Fibroblast of villous mesenchyme (primary cell): ENCODE data around the gene B4GALT5. TPM values are rescaled to one million over a fixed set of nuclear protein-coding genes. Genes with fewer than 3 reads are reported as not detected.
"Not testable (repeated sequence)": the region's sequence is repeated elsewhere in the genome, so short reads cannot be mapped to it uniquely, and the experiment has no call there.

Experiments used
- DNase-seq: peaks from one replicate; pipeline ENCODE4 v3.0.0-alpha.2; 2010; ENCODE audit warnings: low read depth
- H3K4me3 ChIP-seq: 2 replicates; pipeline ENCODE4 v1.5.1; 2011; ENCODE audit warnings: low read depth, mild to moderate bottlenecking, low read length
- total RNA-seq: library from RNA; depleted of rRNA; stranded (reverse); fragments of >200 nt; gene quantifications from 2 replicates; pipeline ENCODE4 v1.2.3, GENCODE V29; 2012
- TF ChIP-seq, protein P1 (sequence below): IDR thresholded peaks from 2 replicates; pipeline ENCODE4 v1.5.1; 2012; ENCODE audit warnings: low read depth, mild to moderate bottlenecking, low read length; ENCODE audit not compliant: insufficient read depth

The B4GALT5 gene
- total RNA-seq, 1 donor: 33.7 TPM

DNA sequence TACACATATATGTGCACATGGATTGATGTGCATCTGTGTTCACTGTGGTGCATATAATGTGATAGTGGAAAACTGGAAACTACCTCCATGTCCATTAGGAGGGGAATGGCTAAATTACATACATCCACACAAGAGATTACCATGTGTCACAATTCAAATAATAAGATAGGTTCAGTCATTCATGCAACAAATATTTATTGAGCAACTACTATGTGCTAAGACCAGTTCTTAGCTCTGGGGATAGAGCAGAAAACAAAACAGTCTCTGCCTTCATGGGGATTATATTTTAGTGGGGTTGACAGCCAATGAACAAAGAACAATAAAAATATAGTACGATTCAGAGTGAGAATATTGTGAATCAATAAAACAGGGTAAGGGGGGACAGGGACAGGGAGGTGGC, 84.1 kb downstream of the B4GALT5 start:
- TF ChIP-seq, protein P1, sequence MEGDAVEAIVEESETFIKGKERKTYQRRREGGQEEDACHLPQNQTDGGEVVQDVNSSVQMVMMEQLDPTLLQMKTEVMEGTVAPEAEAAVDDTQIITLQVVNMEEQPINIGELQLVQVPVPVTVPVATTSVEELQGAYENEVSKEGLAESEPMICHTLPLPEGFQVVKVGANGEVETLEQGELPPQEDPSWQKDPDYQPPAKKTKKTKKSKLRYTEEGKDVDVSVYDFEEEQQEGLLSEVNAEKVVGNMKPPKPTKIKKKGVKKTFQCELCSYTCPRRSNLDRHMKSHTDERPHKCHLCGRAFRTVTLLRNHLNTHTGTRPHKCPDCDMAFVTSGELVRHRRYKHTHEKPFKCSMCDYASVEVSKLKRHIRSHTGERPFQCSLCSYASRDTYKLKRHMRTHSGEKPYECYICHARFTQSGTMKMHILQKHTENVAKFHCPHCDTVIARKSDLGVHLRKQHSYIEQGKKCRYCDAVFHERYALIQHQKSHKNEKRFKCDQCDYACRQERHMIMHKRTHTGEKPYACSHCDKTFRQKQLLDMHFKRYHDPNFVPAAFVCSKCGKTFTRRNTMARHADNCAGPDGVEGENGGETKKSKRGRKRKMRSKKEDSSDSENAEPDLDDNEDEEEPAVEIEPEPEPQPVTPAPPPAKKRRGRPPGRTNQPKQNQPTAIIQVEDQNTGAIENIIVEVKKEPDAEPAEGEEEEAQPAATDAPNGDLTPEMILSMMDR: no peak
- no peak overlapping the region for H3K4me3 ChIP-seq
- no peak for DNase-seq

DNA sequence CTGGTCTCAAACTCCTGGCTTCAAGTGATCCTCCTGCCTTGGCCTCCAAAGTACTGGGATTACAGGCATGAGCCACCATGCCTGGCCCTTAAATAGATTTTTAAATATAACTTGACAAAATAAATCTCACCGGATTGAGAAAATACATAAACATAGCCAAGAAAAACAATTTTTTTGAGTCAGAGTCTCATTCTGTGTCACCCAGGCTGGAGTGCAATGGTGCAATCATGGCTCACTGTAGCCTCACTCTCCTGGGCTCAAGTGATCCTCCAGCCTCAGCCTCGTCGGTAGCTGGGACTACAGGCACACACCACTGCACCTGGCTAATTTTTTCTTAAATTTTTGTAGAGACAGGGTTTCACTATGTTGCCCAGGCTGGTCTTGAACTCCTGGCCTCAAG, 85.4 kb downstream of the B4GALT5 start:
- H3K4me3 ChIP-seq, DNase-seq: not testable (repeated sequence)

DNA sequence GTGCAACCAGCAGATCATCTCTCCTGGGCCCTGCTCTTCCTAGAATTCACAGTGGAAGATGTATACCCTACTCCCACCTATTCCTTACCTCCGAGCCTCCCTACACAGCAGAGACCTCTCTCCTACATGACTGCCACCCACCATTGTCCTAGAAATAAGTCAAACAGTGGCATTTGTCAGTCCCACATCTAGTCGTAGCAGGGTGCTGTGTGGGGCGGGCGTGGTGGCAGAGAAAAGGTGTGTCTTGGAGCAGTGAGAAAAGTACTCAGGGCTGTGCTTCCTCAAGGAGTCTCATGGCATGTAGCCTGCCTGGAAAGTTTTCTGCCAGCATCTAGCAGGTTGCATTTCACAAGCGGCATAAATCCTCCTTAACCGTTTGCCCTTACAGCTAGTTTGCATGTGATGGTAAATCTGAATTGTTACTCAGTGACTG, 86.3 kb downstream of the B4GALT5 start:
- no peak for DNase-seq
- TF ChIP-seq, protein P1: no peak
- no peak overlapping the region for H3K4me3 ChIP-seq

DNA sequence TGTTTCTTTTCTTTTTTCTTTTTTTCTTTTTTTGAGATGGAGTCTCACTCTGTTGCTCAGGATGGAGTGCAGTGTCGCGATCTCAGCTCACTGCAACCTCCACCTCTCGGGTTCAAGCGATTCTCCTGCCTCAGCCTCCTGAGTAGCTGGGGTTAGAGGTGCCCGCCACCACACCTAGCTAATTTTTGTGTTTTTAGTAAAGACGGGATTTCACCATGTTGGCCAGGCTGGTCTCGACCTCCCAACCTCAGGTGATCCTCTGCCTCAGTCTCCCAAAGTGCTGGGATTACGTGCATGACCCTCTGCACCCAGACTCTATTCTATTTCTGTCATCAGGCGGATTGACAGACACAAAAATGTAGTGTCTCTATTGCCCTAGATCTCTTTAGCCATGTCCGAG, 88.7 kb downstream of the B4GALT5 start:
- DNase-seq, H3K4me3 ChIP-seq: not testable (repeated sequence)

DNA sequence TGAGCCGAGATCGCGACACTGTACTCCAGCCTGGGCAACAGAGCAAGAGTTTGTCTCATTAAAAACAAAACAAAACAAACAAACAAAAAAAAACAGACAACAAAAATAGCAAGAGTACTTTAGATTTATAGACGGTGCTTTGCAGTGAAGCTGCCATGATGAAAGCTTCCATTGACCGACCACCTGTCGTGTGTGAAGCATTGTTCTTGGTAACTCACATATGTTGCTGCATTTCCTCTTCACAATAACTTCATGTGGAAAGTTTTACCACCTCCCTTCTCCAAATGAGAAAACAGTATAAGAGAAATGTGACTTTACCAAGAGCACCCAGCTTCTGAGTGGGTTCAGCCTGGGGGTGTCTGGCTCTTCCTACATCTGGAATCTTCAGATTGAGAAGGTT, 89.4 kb downstream of the B4GALT5 start:
- H3K4me3 ChIP-seq: no peak overlapping the region
- DNase-seq: no peak
- TF ChIP-seq, protein P1: no peak

DNA sequence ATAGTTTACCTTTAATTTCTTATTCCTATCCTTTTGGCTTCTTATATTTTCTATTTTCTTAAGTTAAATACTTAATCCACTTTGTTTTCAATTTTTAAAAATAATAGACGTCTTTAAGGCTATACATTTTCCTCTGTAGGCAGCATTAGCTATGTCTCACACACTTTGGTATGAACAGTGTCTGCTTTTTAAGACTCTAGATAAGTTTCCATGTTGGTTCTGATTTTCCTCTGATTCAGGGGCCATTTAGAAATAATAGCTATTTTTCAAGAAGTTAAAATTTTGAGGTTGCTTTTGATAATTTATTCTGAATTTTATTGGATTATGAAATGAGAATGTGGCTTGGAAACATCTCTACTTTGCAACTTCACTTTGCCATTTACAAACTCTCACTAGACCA, 91.4 kb downstream of the B4GALT5 start:
- TF ChIP-seq, protein P1: no peak
- no peak for DNase-seq

DNA sequence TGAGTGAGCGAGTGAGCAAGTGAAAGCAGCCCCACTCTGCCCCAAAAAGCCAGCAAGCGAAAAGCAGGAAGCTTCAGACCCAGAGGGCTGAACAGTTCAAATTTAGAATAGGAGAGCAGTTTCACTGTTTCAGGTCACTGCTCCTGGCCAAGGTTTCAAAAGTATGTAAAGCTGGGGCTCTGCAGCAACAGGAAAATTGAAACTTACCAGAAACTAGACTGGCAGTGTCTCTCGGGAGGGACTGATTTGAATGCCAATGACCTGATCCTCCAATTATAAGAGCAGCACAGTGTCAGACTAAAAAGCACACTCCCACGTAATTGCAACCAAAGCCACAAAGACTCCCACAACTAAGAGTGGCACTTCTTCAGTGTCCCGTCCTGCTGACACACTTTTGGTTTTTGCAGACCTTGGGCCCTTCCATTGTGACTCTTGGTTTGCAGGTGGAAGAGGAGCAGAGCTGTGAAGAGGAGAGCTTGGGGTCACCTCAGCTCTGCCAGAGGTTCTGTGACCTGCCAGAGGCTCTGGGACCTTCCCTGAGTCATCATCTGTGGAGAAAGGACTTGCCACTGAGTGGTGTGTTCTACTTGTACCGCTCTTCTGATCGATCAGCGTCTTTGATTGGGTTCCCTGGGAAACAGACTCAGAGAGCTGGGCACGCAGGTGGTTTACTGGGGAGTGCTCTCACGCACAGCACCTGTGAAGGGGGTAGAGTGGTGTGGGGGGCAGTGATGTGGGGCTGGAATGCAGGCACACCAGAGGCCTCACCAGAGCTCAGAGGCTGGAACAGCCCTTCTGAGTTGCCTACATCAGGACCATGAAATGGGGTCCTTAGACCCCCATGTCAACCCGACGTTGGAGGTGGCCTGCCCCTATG, 93.1 kb downstream of the B4GALT5 start:
- no peak overlapping the region for H3K4me3 ChIP-seq
- DNase-seq: no peak
- TF ChIP-seq, protein P1: no peak

More for the DNA sequence above, 91.4 kb downstream of the B4GALT5 start:
- no peak overlapping the region for H3K4me3 ChIP-seq
